HL-60 (cell line): Measurements from ENCODE around the gene EID2.
A peak's percentile ranks its signal among the peaks of the same experiment; 100 is the strongest.

Source experiments
- DNase-seq, 2 experiments: peaks; one replicate each; pipeline ENCODE4 v3.0.0-alpha.2; 2010 to 2020; ENCODE audit warnings: low read depth in 1 of 2, low spot score in 1 of 2
- H3K27ac ChIP-seq: fragments of 250-450 bp; sonication (Bioruptor Pico); replicated peaks from 2 replicates; pipeline ENCODE4 v1.5.1; 2020; ENCODE audit warnings: mild to moderate bottlenecking, moderate library complexity
- H3K27me3 ChIP-seq: fragments of 250-450 bp; sonication (Bioruptor Pico); 2 replicates; pipeline ENCODE4 v1.5.1; 2021; ENCODE audit warnings: mild to moderate bottlenecking, moderate library complexity; ENCODE audit not compliant: insufficient read depth, poor library complexity, severe bottlenecking
- H3K4me3 ChIP-seq: replicated peaks from 2 replicates; pipeline ENCODE4 v1.5.1; 2011; ENCODE audit warnings: mild to moderate bottlenecking, control low read depth, low read length; ENCODE audit not compliant: insufficient read depth
- GABPA ChIP-seq: IDR thresholded peaks from 2 replicates; pipeline ENCODE4 v1.6.1; 2012; ENCODE audit warnings: low read depth
- POLR2AphosphoS5 ChIP-seq: IDR thresholded peaks from 2 replicates; pipeline ENCODE4 v1.6.1; 2012; ENCODE audit warnings: low read depth
- REST ChIP-seq: IDR thresholded peaks from 2 replicates; pipeline ENCODE4 v1.6.1; 2012; ENCODE audit warnings: low read depth; ENCODE audit not compliant: insufficient replicate concordance
- SPI1 ChIP-seq: IDR thresholded peaks from 2 replicates; pipeline ENCODE4 v1.6.1; 2012; ENCODE audit warnings: low read depth, mild to moderate bottlenecking, borderline replicate concordance
- TF ChIP-seq, protein P1 (sequence below): IDR thresholded peaks from one replicate; pipeline ENCODE4 v1.5.1; 2011; ENCODE audit warnings: low read length, control low read depth, inconsistent platforms; ENCODE audit not compliant: insufficient read depth

Gene EID2

DNA sequence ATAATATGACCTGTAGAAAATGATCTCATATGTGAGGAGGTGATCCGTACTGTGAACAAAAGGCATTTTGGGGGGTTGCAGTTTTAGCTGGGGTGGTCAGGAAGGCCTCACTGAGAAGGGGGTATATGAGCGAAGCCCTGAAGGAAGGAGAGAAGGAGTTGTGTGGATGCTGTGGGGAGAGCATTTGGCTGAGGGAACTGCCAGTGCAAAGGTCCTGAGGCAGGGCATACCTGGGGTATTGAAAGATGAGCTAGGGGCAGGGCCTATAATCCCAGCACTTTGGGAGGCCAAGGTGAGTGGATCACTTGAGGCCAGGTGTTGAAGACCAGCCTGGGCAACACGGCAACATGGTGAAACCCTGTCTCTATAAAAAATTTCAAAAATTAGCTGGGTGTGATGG lies 22.5 kb downstream of the EID2 start:
- Histone ChIP-seq H3K27me3 (peaks cover 37% of the 10 kb centered on the region), H3K4me3 (no peak overlapping the region), H3K27ac (no peak overlapping the region)
- TF ChIP-seq, protein P1, sequence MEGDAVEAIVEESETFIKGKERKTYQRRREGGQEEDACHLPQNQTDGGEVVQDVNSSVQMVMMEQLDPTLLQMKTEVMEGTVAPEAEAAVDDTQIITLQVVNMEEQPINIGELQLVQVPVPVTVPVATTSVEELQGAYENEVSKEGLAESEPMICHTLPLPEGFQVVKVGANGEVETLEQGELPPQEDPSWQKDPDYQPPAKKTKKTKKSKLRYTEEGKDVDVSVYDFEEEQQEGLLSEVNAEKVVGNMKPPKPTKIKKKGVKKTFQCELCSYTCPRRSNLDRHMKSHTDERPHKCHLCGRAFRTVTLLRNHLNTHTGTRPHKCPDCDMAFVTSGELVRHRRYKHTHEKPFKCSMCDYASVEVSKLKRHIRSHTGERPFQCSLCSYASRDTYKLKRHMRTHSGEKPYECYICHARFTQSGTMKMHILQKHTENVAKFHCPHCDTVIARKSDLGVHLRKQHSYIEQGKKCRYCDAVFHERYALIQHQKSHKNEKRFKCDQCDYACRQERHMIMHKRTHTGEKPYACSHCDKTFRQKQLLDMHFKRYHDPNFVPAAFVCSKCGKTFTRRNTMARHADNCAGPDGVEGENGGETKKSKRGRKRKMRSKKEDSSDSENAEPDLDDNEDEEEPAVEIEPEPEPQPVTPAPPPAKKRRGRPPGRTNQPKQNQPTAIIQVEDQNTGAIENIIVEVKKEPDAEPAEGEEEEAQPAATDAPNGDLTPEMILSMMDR = no peak
- no peak for TF ChIP-seq GABPA
- no peak for TF ChIP-seq SPI1
- TF ChIP-seq POLR2AphosphoS5 = no peak
- no peak for TF ChIP-seq REST
- no peak for DNase-seq

GRCh38 chr19:39516270-39516669 lies 23.7 kb downstream of the EID2 start:
- Histone ChIP-seq H3K27ac (no peak overlapping the region), H3K4me3 (no peak overlapping the region), H3K27me3 (peaks cover 37% of the 10 kb centered on the region)
- TF ChIP-seq SPI1 = 0 out of 2 replicates have a peak, but pooled peaks have one; percentile 6
- TF ChIP-seq, protein P1 = no peak
- TF ChIP-seq GABPA = no peak
- no peak for TF ChIP-seq POLR2AphosphoS5
- no peak for DNase-seq

DNA sequence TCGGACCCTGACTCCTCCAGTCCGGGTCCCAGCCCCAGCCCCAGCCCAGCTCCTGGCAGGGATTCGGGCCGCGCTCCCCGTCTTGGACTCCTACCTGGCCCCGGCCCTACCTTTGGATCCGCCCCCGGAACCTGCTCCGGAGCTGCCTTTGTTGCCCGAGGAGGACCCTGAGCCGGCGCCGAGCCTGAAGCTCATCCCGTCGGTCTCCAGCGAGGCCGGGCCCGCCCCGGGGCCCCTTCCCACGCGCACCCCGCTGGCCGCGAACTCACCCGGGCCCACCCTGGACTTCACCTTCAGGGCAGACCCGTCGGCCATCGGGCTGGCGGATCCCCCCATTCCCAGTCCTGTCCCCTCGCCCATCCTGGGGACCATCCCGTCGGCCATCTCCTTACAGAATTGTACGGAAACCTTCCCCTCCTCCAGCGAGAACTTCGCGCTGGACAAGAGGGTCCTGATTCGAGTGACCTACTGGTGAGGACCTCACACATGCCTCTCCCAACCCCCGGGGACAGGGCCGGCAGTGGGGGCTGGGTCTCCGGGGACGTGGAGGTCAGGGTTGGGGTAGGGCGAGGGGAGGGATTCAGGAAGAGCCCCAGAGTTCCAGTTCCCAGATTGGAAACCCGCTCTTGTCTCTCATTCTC lies 24.3 kb downstream of the EID2 start:
- DNase-seq = no peak
- TF ChIP-seq POLR2AphosphoS5 (no peak), REST (no peak), GABPA (no peak)
- TF ChIP-seq, protein P1 = no peak
- H3K27ac ChIP-seq = no peak overlapping the region
- peaks cover 37% of the 10 kb centered on the region for H3K27me3 ChIP-seq
- no peak overlapping the region for H3K4me3 ChIP-seq
